K562 (cell line): ENCODE results near the gene ITPR3. TPM values are rescaled to one million over a fixed set of nuclear protein-coding genes. Genes with fewer than 3 reads are reported as not detected.

Experiments
- ATAC-seq: fragments of 200-7000 bp; cut with Tn5 transposase; 3 replicates; pipeline ENCODE4 v1.9.1; 2020; ENCODE audit warnings: moderate library complexity
- BruUV-seq: library from RNA; stranded (reverse); fragments of 400-500 nt; replicated peaks from 2 replicates; lab custom pipeline; 2021; lab: Mats Ljungman, UMichigan
- CTCF ChIA-PET: fragments of 300-600 bp; formaldehyde crosslinking; extraction: SDS; loops from one replicate; lab custom pipeline; 2021; ENCODE audit warnings: low intra/inter-chr PET ratio; lab: Yijun Ruan, JAX
- POLR2A ChIA-PET: fragments of 300-600, 350-650 bp; sonication (Branson Sonifier 250); formaldehyde crosslinking; extraction: SDS; loops from one replicate; lab custom pipeline; 2021; ENCODE audit warnings: antibody characterized with exemption, inconsistent platforms; lab: Yijun Ruan, JAX
- DNase-seq, 4 experiments: peaks; one replicate each; pipeline versions ENCODE4 v3.0.0 to v3.0.0-alpha.2; 2011 to 2018; ENCODE audit warnings: low spot score in 3 of 4, mixed read lengths in 3 of 4; ENCODE audit errors: extremely low read depth in 1 of 4
- FAIRE-seq: peaks from 2 replicates; lab custom pipeline; 2011; peaks lifted over from hg19 to GRCh38; lab: Jason Lieb, UNC
- H2AFZ ChIP-seq: 2 replicates; pipeline ENCODE4 v1.6.0; 2011; ENCODE audit warnings: low read depth, low read length, control low read depth, inconsistent platforms
- H3K27ac ChIP-seq: fragments of 200-600 bp; 3 replicates; pipeline ENCODE4 v1.8.0; 2011; ENCODE audit warnings: low read depth, mild to moderate bottlenecking, control low read depth, inconsistent platforms, low read length, moderate library complexity, mixed read lengths; ENCODE audit errors: extremely low read depth
- H3K27me3 ChIP-seq, 2 experiments: fragments of 300-600 bp in 1 of 2; 2 replicates in 1 of 2; 3 replicates in 1 of 2; pipeline versions ENCODE4 v1.6.0 to v1.8.0; 2011; ENCODE audit warnings: inconsistent platforms in 2 of 2, low read length in 2 of 2, mild to moderate bottlenecking in 1 of 2, mixed read lengths in 1 of 2, moderate library complexity in 1 of 2; ENCODE audit not compliant: control insufficient read depth in 2 of 2, insufficient read depth in 2 of 2
- H3K36me3 ChIP-seq: fragments of 300-600 bp; 3 replicates; pipeline ENCODE4 v1.8.0; 2011; ENCODE audit warnings: mild to moderate bottlenecking, low read length, inconsistent platforms; ENCODE audit not compliant: control insufficient read depth, insufficient read depth
- H3K4me1 ChIP-seq, 2 experiments: fragments of 200-600 bp in 1 of 2; replicated peaks in 1 of 2; 2 replicates in 1 of 2; 3 replicates in 1 of 2; pipeline versions ENCODE4 v1.5.1 to v1.8.0; 2011; ENCODE audit warnings: inconsistent platforms in 2 of 2, low read length in 2 of 2, mild to moderate bottlenecking in 1 of 2, mixed read lengths in 1 of 2, moderate library complexity in 1 of 2; ENCODE audit not compliant: control insufficient read depth in 2 of 2, insufficient read depth in 2 of 2
- H3K4me2 ChIP-seq: 2 replicates; pipeline ENCODE4 v1.6.1; 2011; ENCODE audit warnings: low read length, control low read depth, inconsistent platforms, mixed read lengths; ENCODE audit not compliant: insufficient read depth
- H3K4me3 ChIP-seq: fragments of 200-600 bp; sonication (generic), shearing (Covaris generic); 2 replicates; pipeline ENCODE4 v1.5.1; 2016; ENCODE audit warnings: control low read depth, inconsistent platforms
- H3K79me2 ChIP-seq: fragments of 200-600 bp; 3 replicates; pipeline ENCODE4 v1.8.0; 2011; ENCODE audit warnings: low read length, inconsistent platforms; ENCODE audit not compliant: control insufficient read depth, insufficient read depth
- H3K9ac ChIP-seq, 2 experiments: 2 replicates each; pipeline versions ENCODE4 v1.6.0 to v1.6.1; 2011; ENCODE audit warnings: low read depth in 2 of 2, low read length in 2 of 2, control low read depth in 1 of 2, inconsistent platforms in 1 of 2, mild to moderate bottlenecking in 1 of 2, mixed read lengths in 1 of 2; ENCODE audit not compliant: insufficient read depth in 1 of 2
- H3K9me1 ChIP-seq: one replicate; pipeline ENCODE4 v1.6.0; 2011; ENCODE audit warnings: inconsistent platforms, mild to moderate bottlenecking, low read length, moderate library complexity; ENCODE audit not compliant: control insufficient read depth, insufficient read depth
- H3K9me3 ChIP-seq: replicated peaks from 2 replicates; pipeline ENCODE4 v1.5.1; 2011; ENCODE audit warnings: low read depth, low read length, inconsistent platforms; ENCODE audit not compliant: control insufficient read depth, insufficient read depth
- H4K20me1 ChIP-seq: replicated peaks from 2 replicates; pipeline ENCODE4 v1.6.1; 2011; ENCODE audit warnings: low read length, inconsistent platforms, mixed read lengths; ENCODE audit not compliant: control insufficient read depth, insufficient read depth
- CBX1 ChIP-seq: sonication (generic); IDR thresholded peaks from 2 replicates; pipeline ENCODE4 v1.6.1; 2016; ENCODE audit warnings: antibody characterized with exemption, low read depth, mild to moderate bottlenecking
- CCAR2 ChIP-seq: fragments of 200-400 bp; formaldehyde crosslinking; IDR thresholded peaks from 2 replicates; pipeline ENCODE4 v1.6.1; 2017; ENCODE audit warnings: mild to moderate bottlenecking, low read depth, low read length
- GTF2A2 ChIP-seq: IDR thresholded peaks from 2 replicates; pipeline ENCODE4 v1.6.1; 2016; ENCODE audit warnings: mild to moderate bottlenecking, missing genetic modification characterization, missing compliant biosample characterization
- HDAC2 ChIP-seq: fragments of 450-650 bp; IDR thresholded peaks from 2 replicates; pipeline ENCODE4 v1.6.1; 2016; ENCODE audit warnings: mild to moderate bottlenecking
- NFYB ChIP-seq: IDR thresholded peaks from 2 replicates; pipeline ENCODE4 v1.6.1; 2011; ENCODE audit warnings: mild to moderate bottlenecking, moderate library complexity; ENCODE audit not compliant: insufficient read length; ENCODE audit errors: extremely low read depth
- PRMT5 ChIP-seq: sonication (generic); formaldehyde crosslinking; IDR thresholded peaks from 2 replicates; pipeline ENCODE4 v1.5.0; 2020; ENCODE audit warnings: missing genetic modification reagents
- ZNF431 ChIP-seq: sonication (generic); formaldehyde crosslinking; IDR thresholded peaks from 2 replicates; pipeline ENCODE4 v1.8.0; 2022; ENCODE audit warnings: mild to moderate bottlenecking, missing genetic modification reagents
- ZNF764 ChIP-seq: fragments of 250-450 bp; sonication (Bioruptor Pico); IDR thresholded peaks from 2 replicates; pipeline ENCODE4 v1.4.0; 2020; ENCODE audit warnings: low read depth, mild to moderate bottlenecking, moderate library complexity
- ZNF778 ChIP-seq: fragments of 450-650 bp; formaldehyde crosslinking; IDR thresholded peaks from 2 replicates; pipeline ENCODE4 v1.4.0; 2020; ENCODE audit warnings: mild to moderate bottlenecking, moderate library complexity
- WGBS: fragments of 100-300 bp; shearing (Covaris generic); methylation state at CpG from one replicate; pipeline ENCODE4 v1.1.6; 2016; ENCODE audit warnings: low coverage, mixed read lengths; ENCODE audit not compliant: insufficient coverage; ENCODE audit errors: missing lambda C conversion rate; 5-methylcytosine and 5-hydroxymethylcytosine counted together
- in situ Hi-C: fragments of 300-500 bp; cut with MboI; formaldehyde crosslinking; loops from 4 replicates; pipeline ENCODE4 v1.15.0; 2018; ENCODE audit warnings: inconsistent platforms, mixed read lengths
- intact Hi-C: fragments of 100-400 bp; cut with micrococcal nuclease; formaldehyde crosslinking; loops from 2 replicates; pipeline ENCODE4 v1.14.2; 2022
- polyA plus RNA-seq, 8 experiments: library from polyadenylated mRNA; depleted of rRNA in 4 of 8; stranded (reverse) in 5 of 8; unstranded in 3 of 8; fragments of >200 nt; fragmentation: Nextera tagmentation in 2 of 8; fragmentation: Illumina TruSeq in 1 of 8; extraction: Ambion mirVana in 2 of 8; extraction: Trizol in 1 of 8; gene quantifications; 2 replicates each; pipeline versions ENCODE4 v1.2.1 to v1.2.3, GENCODE V29; 2011 to 2014; ENCODE audit warnings: inconsistent platforms in 1 of 8, missing spikeins in 1 of 8
- total RNA-seq, 7 experiments: library from RNA; depleted of rRNA in 6 of 7; stranded (reverse); fragments of >200 nt in 6 of 7; fragmentation: Illumina TruSeq in 2 of 7; extraction: Trizol in 2 of 7; gene quantifications; 2 replicates each; pipeline versions ENCODE4 v1.2.1 to v1.2.3, GENCODE V29; 2011 to 2021; ENCODE audit warnings: low replicate concordance in 1 of 7
- TF ChIP-seq, protein P1 (sequence below): sonication (generic); formaldehyde crosslinking; IDR thresholded peaks from 2 replicates; pipeline ENCODE4 v1.8.1; 2023; ENCODE audit warnings: mild to moderate bottlenecking, missing genetic modification reagents
- TF ChIP-seq, protein P2 (sequence below): sonication (generic); formaldehyde crosslinking; IDR thresholded peaks from 2 replicates; pipeline ENCODE4 v1.8.0; 2023; ENCODE audit warnings: mild to moderate bottlenecking, missing genetic modification reagents

ITPR3 gene
- total and polyA plus RNA-seq, 9 of the 15 experiments (the other 6 are each of a cell fraction or from before 2014, with no cell fraction given) = 0.39 to 35.7 (median 13.2) TPM

DNA sequence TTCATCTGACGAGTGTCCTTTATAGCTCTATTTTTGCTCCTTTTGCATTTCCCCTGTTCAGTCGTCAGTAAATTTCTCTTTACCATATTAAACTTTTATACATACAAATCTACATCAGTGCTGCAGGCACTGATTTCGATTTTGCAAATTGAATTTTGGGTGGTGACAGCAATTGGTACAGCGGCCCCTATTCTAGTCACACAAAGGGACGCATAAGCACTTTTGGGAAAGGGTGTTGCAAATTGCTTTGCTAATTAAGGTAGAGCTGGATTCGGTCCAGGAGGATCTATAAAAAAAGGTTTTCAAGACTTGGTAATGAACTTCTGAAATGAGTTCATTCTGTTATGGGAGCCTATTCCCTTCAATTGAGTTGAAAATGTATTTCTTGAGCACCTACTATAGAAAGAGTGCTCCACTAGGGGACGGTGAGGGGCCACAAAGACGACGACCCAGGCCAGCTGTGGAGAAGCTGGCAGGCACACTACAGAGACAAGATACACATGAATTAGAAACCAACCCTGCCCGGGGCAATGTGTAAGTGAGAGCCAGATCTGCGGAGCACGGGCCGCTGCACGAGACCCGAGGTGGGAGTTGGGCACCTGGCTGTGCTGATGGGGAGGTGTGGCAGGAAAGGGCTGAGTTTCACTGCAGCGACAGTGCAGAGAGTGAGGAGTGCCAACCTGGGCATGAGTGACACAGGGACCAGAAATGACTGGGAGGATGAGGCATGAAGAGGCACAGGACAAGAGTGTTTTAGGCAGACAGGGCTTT is 85.0 kb downstream of the ITPR3 start:
- FAIRE-seq (no peak), DNase-seq (no peak), ATAC-seq (no peak)
- BruUV-seq = no TSS peak
- ChIA-PET CTCF (interaction anchor here (0.6 kb wide), 1 partner anchor 28 kb away, joined by 3 read pairs; no protein-coding TSS in a partner anchor), POLR2A (interaction anchor here (1.1 kb wide), 1 partner anchor 9 kb away, joined by 4 read pairs; no protein-coding TSS in a partner anchor)
- H2AFZ ChIP-seq = no peak overlapping the region
- H4K20me1 ChIP-seq = no peaks in the 10 kb centered on the region
- H3K9me3 ChIP-seq = no peaks in the 10 kb centered on the region
- peaks cover 61% of the 10 kb centered on the region for H3K36me3 ChIP-seq
- peaks cover 9 to 19% of the 10 kb centered on the region in 2 experiments for H3K4me1 ChIP-seq
- H3K9me1 ChIP-seq = no peaks in the 10 kb centered on the region
- 86% methylated on average over 16 of the region's 16 CpGs for WGBS
- H3K4me3 ChIP-seq = no peak overlapping the region
- peaks cover 24% of the 10 kb centered on the region for H3K79me2 ChIP-seq
- intact Hi-C loops = no loop called here
- no peak overlapping the region for H3K27ac ChIP-seq
- in situ Hi-C loops = no loop called here
- H3K4me2 ChIP-seq = no peak overlapping the region
- no peaks in the 10 kb centered on the region for H3K27me3 ChIP-seq
- no peak for TF ChIP-seq PRMT5 (CRISPR knock-in tag)
- peak overlapping the region in 1 of 2 experiments; percentile 40; a peak in 1 of 4 replicates for H3K9ac ChIP-seq

DNA sequence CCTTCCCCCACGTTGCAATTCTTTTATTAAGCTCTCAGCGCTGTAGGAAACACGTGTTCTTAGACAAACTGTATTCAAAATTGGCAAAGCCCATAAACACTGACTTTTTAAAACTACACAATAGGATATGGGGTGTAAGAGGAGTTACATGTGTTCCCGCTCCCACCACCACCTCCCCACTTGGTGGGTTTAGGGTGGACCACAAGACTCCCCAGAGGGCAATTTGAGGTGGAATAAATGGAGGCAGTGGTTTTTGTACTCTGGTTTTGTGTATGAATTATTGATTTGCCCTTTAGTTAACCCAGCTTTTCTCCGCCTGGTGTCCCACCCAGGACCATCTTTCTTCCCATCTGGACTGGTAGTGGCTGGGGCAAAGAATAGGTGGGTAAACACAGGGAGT is 86.6 kb downstream of the ITPR3 start:
- Histone ChIP-seq H3K27me3 (no peaks in the 10 kb centered on the region), H3K9me3 (no peaks in the 10 kb centered on the region), H3K27ac (no peak overlapping the region), H3K4me3 (no peak overlapping the region), H3K4me2 (no peak overlapping the region), H3K9me1 (no peaks in the 10 kb centered on the region), H3K79me2 (peaks cover 25% of the 10 kb centered on the region), H4K20me1 (no peaks in the 10 kb centered on the region), H3K9ac (no peak overlapping the region), H3K36me3 (peaks cover 52% of the 10 kb centered on the region), H3K4me1 (peaks cover 12 to 25% of the 10 kb centered on the region in 2 experiments), H2AFZ (no peak overlapping the region)
- 89% methylated on average over 5 of the region's 5 CpGs for WGBS
- intact Hi-C loops = no loop called here
- ChIA-PET POLR2A (interaction anchor here (0.6 to 1.5 kb wide), 3 partner anchors 10 to 105 kb away, joined by 3 read pairs; no protein-coding TSS in a partner anchor), CTCF (interaction anchor here (0.7 kb wide), 1 partner anchor 11 kb away, joined by 3 read pairs; no protein-coding TSS in a partner anchor)
- DNase-seq = no peak
- in situ Hi-C loops = no loop called here
- FAIRE-seq = no peak
- no TSS peak for BruUV-seq
- no peak for ATAC-seq
- TF ChIP-seq ZNF778 (CRISPR knock-in tag) (no peak), CBX1 (no peak), CCAR2 (no peak), ZNF431 (CRISPR knock-in tag) (no peak), NFYB (no peak), HDAC2 (no peak), ZNF764 (CRISPR knock-in tag) (no peak), GTF2A2 (no peak)
- TF ChIP-seq, protein P1, sequence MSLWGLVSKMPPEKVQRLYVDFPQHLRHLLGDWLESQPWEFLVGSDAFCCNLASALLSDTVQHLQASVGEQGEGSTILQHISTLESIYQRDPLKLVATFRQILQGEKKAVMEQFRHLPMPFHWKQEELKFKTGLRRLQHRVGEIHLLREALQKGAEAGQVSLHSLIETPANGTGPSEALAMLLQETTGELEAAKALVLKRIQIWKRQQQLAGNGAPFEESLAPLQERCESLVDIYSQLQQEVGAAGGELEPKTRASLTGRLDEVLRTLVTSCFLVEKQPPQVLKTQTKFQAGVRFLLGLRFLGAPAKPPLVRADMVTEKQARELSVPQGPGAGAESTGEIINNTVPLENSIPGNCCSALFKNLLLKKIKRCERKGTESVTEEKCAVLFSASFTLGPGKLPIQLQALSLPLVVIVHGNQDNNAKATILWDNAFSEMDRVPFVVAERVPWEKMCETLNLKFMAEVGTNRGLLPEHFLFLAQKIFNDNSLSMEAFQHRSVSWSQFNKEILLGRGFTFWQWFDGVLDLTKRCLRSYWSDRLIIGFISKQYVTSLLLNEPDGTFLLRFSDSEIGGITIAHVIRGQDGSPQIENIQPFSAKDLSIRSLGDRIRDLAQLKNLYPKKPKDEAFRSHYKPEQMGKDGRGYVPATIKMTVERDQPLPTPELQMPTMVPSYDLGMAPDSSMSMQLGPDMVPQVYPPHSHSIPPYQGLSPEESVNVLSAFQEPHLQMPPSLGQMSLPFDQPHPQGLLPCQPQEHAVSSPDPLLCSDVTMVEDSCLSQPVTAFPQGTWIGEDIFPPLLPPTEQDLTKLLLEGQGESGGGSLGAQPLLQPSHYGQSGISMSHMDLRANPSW = no peak
- TF ChIP-seq, protein P2, sequence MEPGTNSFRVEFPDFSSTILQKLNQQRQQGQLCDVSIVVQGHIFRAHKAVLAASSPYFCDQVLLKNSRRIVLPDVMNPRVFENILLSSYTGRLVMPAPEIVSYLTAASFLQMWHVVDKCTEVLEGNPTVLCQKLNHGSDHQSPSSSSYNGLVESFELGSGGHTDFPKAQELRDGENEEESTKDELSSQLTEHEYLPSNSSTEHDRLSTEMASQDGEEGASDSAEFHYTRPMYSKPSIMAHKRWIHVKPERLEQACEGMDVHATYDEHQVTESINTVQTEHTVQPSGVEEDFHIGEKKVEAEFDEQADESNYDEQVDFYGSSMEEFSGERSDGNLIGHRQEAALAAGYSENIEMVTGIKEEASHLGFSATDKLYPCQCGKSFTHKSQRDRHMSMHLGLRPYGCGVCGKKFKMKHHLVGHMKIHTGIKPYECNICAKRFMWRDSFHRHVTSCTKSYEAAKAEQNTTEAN = no peak
